HepG2 (cell line): Measurements from ENCODE around the gene HOXD3. TPM values are rescaled to one million over a fixed set of nuclear protein-coding genes. Genes with fewer than 3 reads are reported as not detected.

ENCODE experiments used
- EZH2 ChIP-seq: conservative IDR thresholded peaks from 2 replicates; pipeline ENCODE4 v1.6.1; 2012; ENCODE audit warnings: mild to moderate bottlenecking, low read depth, low read length, moderate library complexity
- GATAD2A ChIP-seq: IDR thresholded peaks from 2 replicates; pipeline ENCODE4 v1.6.1; 2016
- GMEB2 ChIP-seq: IDR thresholded peaks from 2 replicates; pipeline ENCODE4 v1.6.1; 2016; ENCODE audit warnings: missing biosample characterization, missing genetic modification reagents, low read depth
- GTF2F1 ChIP-seq: fragments of 150-350 bp; IDR thresholded peaks from 2 replicates; pipeline ENCODE4 v1.6.1; 2014; ENCODE audit warnings: low read length
- HDAC2 ChIP-seq: sonication (generic); formaldehyde crosslinking; IDR thresholded peaks from 2 replicates; pipeline ENCODE4 v1.4.0; 2020; ENCODE audit warnings: missing genetic modification reagents
- IRF1 ChIP-seq: sonication (generic); formaldehyde crosslinking; IDR thresholded peaks from 2 replicates; pipeline ENCODE4 v1.4.0; 2020; ENCODE audit warnings: low read depth, mild to moderate bottlenecking, missing genetic modification reagents
- MZF1 ChIP-seq: sonication (generic); formaldehyde crosslinking; IDR thresholded peaks from 2 replicates; pipeline ENCODE4 v1.8.1; 2023; ENCODE audit warnings: mild to moderate bottlenecking, missing genetic modification reagents, borderline replicate concordance
- NFYB ChIP-seq: sonication (generic); formaldehyde crosslinking; IDR thresholded peaks from 2 replicates; pipeline ENCODE4 v1.4.0; 2020; ENCODE audit warnings: missing genetic modification reagents
- PRDM15 ChIP-seq: sonication (generic); formaldehyde crosslinking; IDR thresholded peaks from 2 replicates; pipeline ENCODE4 v1.4.0; 2020; ENCODE audit warnings: missing genetic modification reagents
- RFXAP ChIP-seq: sonication (generic); formaldehyde crosslinking; IDR thresholded peaks from 2 replicates; pipeline ENCODE4 v1.4.0; 2020; ENCODE audit warnings: missing genetic modification reagents, borderline replicate concordance
- ZBTB2 ChIP-seq: sonication (generic); formaldehyde crosslinking; IDR thresholded peaks from 2 replicates; pipeline ENCODE4 v1.8.0; 2022; ENCODE audit warnings: low read depth, missing genetic modification reagents
- ZEB1 ChIP-seq: IDR thresholded peaks from 2 replicates; pipeline ENCODE4 v1.6.1; 2012; ENCODE audit warnings: mild to moderate bottlenecking, low read depth, inconsistent platforms; ENCODE audit not compliant: insufficient replicate concordance
- ZFP91 ChIP-seq: sonication (generic); formaldehyde crosslinking; IDR thresholded peaks from 2 replicates; pipeline ENCODE4 v1.9.0; 2022; ENCODE audit warnings: missing genetic modification reagents, mild to moderate bottlenecking, borderline replicate concordance
- ZNF282 ChIP-seq: fragments of 450-650 bp; IDR thresholded peaks from 2 replicates; pipeline ENCODE4 v1.6.1; 2018; ENCODE audit not compliant: partially characterized antibody
- ZNF672 ChIP-seq: sonication (generic); formaldehyde crosslinking; IDR thresholded peaks from 2 replicates; pipeline ENCODE4 v1.8.1; 2022; ENCODE audit warnings: missing genetic modification reagents
- ZNF761 ChIP-seq: sonication (generic); formaldehyde crosslinking; conservative IDR thresholded peaks from 2 replicates; pipeline ENCODE4 v1.4.0; 2020; ENCODE audit warnings: mild to moderate bottlenecking, missing genetic modification reagents
- ZNF770 ChIP-seq: sonication (generic); formaldehyde crosslinking; IDR thresholded peaks from 2 replicates; pipeline ENCODE4 v1.5.0; 2020; ENCODE audit warnings: mild to moderate bottlenecking, missing genetic modification reagents
- polyA plus RNA-seq, 8 experiments: library from polyadenylated mRNA; depleted of rRNA in 3 of 8; stranded (reverse) in 7 of 8; unstranded in 1 of 8; fragments of >200 nt; fragmentation: Illumina TruSeq in 4 of 8; extraction: Trizol in 4 of 8; gene quantifications; 2 replicates each; pipeline versions ENCODE4 v1.2.1 to v1.2.3, GENCODE V29; 2011 to 2016; ENCODE audit warnings: low read depth in 4 of 8, missing spikeins in 1 of 8, mixed read lengths in 1 of 8; ENCODE audit not compliant: insufficient read depth in 1 of 8
- total RNA-seq, 5 experiments: library from RNA; depleted of rRNA; stranded (reverse); fragments of >200 nt; fragmentation: Illumina TruSeq; extraction: Trizol; gene quantifications; 2 replicates each; pipeline ENCODE4 v1.2.3, GENCODE V29; 2016; ENCODE audit warnings: low read depth in 1 of 5

The HOXD3 gene
- total and polyA plus RNA-seq, 2 of the 13 experiments (the other 11 are each of a cell fraction or from before 2014, with no cell fraction given), result 0.05 to 0.09 TPM

- TF ChIP-seq IRF1 (CRISPR knock-in tag), result no peak; the same call in 1 of the 2 replicates
- 0 out of 2 replicates have a peak, but pooled peaks have one; percentile 54 for TF ChIP-seq ZNF761
- no peak for TF ChIP-seq ZNF672 (CRISPR knock-in tag)
- TF ChIP-seq ZBTB2 (CRISPR knock-in tag), result no peak
- no peak for TF ChIP-seq PRDM15 (CRISPR knock-in tag)
- peak; percentile 74 for TF ChIP-seq NFYB (CRISPR knock-in tag)
- TF ChIP-seq GATAD2A (CRISPR knock-in tag), result peak; percentile 37; the same call in 1 of the 2 replicates
- TF ChIP-seq HDAC2, result 0 out of 2 replicates have a peak, but pooled peaks have one; percentile 40
- no peak for TF ChIP-seq GMEB2 (CRISPR knock-in tag)
- TF ChIP-seq ZFP91 (CRISPR knock-in tag), result peak; percentile 62; the same call in 1 of the 2 replicates
- TF ChIP-seq MZF1 (CRISPR knock-in tag), result no peak
- TF ChIP-seq ZEB1, result no peak
- TF ChIP-seq EZH2, result no peak
- no peak for TF ChIP-seq ZNF282
- no peak for TF ChIP-seq GTF2F1
- peak; percentile 27; the same call in 1 of the 2 replicates for TF ChIP-seq RFXAP (CRISPR knock-in tag)
- TF ChIP-seq ZNF770 (CRISPR knock-in tag), result no peak
Observed at GRCh38 chr2:176187899-176188773, 31.0 kb downstream of the HOXD3 start, which contains the start of gene HOXD1 (continued).
